ENCODE data around the gene BICD1.
A peak's percentile ranks its signal among the peaks of the same experiment; 100 is the strongest.
"Not testable (repeated sequence)": the region's sequence is repeated elsewhere in the genome, so short reads cannot be mapped to it uniquely, and the experiment has no call there.

BICD1 gene

DNA sequence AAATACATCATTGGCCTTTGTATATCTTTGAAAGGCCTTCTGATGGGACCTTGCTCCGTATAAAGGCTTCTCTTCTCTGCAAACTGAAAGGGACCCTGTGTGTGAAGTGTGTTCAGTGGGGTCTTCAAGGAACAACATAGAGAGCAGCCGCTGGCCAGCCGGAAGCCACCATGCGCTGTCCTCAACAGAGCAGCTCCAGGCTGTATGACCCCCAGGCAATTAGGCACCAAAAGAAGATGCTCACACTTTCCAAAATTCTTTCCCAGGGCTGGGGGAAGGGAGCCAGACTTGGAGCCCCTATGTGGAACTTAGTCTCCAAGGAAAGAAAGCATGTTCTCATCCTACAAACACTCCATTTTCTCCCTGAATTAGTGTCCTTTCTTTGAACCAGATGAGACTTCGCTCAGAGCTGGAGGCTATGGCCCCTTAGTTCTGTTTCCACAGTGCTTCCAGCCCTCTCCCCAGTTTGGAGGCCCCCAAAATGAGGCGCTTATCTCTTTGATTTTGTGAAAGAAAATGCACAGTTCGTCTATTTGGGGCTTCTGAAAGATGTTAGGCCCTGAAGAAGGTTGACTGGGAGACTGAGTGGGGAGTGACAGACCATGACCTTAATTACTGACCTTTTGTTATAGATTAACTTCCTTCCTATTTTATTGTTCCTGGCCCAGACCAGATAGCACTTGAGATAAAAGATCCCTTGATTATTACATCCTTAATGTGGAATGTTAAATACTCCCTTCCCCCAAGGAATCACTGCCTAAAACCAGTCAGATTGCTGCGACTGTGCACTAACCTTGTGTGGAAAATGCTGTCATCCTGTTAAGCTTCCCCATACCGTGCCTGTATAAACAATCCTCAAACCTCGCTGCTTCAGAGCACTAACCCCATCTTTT is 164.4 kb downstream of the BICD1 start:
- no peak for DNase-seq
- H3K27ac ChIP-seq: no peak overlapping the region
- TF ChIP-seq, protein P1, sequence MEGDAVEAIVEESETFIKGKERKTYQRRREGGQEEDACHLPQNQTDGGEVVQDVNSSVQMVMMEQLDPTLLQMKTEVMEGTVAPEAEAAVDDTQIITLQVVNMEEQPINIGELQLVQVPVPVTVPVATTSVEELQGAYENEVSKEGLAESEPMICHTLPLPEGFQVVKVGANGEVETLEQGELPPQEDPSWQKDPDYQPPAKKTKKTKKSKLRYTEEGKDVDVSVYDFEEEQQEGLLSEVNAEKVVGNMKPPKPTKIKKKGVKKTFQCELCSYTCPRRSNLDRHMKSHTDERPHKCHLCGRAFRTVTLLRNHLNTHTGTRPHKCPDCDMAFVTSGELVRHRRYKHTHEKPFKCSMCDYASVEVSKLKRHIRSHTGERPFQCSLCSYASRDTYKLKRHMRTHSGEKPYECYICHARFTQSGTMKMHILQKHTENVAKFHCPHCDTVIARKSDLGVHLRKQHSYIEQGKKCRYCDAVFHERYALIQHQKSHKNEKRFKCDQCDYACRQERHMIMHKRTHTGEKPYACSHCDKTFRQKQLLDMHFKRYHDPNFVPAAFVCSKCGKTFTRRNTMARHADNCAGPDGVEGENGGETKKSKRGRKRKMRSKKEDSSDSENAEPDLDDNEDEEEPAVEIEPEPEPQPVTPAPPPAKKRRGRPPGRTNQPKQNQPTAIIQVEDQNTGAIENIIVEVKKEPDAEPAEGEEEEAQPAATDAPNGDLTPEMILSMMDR (IDR thresholded peaks at IDR 0.05; ENCODE audit: low read depth, low read length): no peak
- no peaks in the 10 kb centered on the region for H3K9me3 ChIP-seq (ENCODE audit: severe bottlenecking)
- no peaks in the 10 kb centered on the region for H3K27me3 ChIP-seq (ENCODE audit: insufficient read depth, low read depth, severe bottlenecking)
- H3K4me3 ChIP-seq (ENCODE audit: low read depth, low read length): no peak overlapping the region
- H3K36me3 ChIP-seq: no peaks in the 10 kb centered on the region

DNA sequence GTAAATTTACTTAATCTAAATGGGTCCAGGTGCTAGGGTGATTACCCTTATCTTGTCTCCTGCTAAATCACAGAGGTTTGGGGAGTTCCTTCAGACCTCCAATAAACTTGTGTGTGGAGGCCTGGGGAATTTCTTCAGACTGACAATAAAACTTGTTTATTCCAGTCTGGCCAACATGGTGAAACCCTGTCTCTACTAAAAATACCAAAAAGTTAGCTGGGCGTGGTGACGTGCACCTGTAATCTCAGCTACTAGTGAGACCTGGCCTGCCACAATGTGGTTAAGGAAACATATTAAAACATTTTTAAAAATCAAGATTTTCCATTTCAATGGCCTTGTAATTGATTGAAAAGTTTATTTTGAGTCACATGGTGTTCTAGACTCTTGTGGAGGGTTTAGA is 165.8 kb downstream of the BICD1 start:
- Histone ChIP-seq H3K36me3 (no peaks in the 10 kb centered on the region), H3K27ac (no peak overlapping the region), H3K27me3 (ENCODE audit: insufficient read depth, low read depth, severe bottlenecking) (no peaks in the 10 kb centered on the region), H3K4me3 (ENCODE audit: low read depth, low read length) (no peak overlapping the region), H3K9me3 (ENCODE audit: severe bottlenecking) (no peaks in the 10 kb centered on the region)
- TF ChIP-seq, protein P1 (IDR thresholded peaks at IDR 0.05; ENCODE audit: low read depth, low read length): no peak
- DNase-seq: no peak

DNA sequence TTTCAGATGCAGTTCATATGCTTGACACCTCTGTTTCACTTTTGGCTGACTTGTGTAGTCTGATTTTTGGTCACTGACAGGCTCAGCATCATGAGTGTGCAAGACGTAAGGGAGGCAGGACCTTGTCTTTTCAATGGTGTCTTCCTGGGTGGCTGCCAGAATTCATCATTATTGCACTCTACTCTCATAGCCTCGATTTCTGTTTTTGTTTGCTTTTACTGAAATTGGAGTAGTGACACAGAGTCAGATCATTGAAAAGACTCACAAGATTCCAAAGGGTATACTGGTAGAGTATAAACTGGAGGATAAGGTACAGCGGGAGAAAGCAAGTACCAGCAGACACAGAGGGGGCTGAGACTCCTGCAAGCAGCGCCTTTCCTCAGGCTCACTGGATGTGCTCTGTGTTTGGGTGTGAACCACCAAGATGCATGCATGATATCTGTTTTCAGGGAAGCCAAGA is 166.4 kb downstream of the BICD1 start:
- Histone ChIP-seq H3K9me3 (ENCODE audit: severe bottlenecking) (no peaks in the 10 kb centered on the region), H3K36me3 (no peaks in the 10 kb centered on the region), H3K4me3 (ENCODE audit: low read depth, low read length) (no peak overlapping the region), H3K27me3 (ENCODE audit: insufficient read depth, low read depth, severe bottlenecking) (no peaks in the 10 kb centered on the region), H3K27ac (no peak overlapping the region)
- DNase-seq: no peak
- TF ChIP-seq, protein P1 (IDR thresholded peaks at IDR 0.05; ENCODE audit: low read depth, low read length): no peak

DNA sequence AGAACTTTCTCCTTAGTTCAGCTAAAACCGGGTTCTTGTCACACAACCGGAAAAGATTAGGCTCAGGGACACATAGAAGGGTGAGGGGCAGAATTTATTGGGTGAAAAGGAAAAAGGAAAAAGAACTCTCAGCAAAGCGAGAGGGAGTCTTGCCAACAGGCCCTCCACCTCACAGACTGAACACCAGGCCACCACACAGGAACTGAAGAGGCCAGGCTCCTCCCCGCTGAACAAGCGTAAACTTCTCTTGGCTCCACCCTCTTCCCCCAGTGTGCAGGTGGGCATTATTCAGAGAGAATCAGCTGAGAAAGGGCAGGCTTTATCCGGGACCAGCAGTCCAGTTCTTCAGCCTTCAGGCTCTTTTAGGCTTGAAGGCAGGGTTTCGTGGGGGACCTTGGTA is 167.1 kb downstream of the BICD1 start:
- Histone ChIP-seq H3K4me3 (ENCODE audit: low read depth, low read length) (no peak overlapping the region), H3K27ac (no peak overlapping the region), H3K9me3 (ENCODE audit: severe bottlenecking) (no peaks in the 10 kb centered on the region), H3K36me3 (no peaks in the 10 kb centered on the region), H3K27me3 (ENCODE audit: insufficient read depth, low read depth, severe bottlenecking) (no peaks in the 10 kb centered on the region)
- TF ChIP-seq, protein P1 (IDR thresholded peaks at IDR 0.05; ENCODE audit: low read depth, low read length): no peak
- DNase-seq: peak; percentile 27

DNA sequence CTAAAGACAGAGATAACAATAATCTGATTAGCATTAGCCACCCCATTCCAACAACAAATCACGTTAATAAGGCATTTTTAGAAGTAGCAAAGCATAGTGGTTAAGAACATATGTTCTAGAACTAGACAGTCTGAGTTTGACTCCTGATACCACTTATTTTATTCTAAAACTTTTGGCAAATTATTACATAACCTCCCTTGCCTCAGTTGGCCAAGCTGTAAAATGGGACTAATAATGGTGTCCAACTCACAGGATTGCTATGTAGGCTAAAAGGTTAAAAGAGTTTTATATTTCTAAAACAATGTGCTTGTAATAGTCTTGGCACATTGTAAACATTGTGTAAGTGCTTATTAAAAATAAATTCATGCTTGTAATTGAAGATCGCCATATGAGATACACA is 168.0 kb downstream of the BICD1 start:
- no peak overlapping the region for H3K4me3 ChIP-seq (ENCODE audit: low read depth, low read length)

DNA sequence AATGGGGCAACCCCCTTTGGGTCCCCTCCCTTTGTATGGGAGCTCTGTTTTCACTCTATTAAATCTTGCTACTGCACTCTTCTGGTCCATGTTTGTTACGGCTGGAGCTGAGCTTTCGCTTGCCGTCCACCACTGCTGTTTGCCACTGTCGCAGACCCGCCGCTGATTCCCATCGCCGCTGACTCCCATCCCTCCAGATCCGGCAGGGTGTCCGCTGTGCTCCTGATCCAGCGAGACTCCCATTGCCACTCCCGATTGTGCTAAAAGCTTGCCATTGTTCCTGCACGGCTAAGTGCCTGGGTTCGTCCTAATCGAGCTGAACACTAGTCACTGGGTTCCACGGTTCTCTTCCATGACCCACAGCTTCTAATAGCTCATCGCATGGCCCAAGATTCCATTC is 168.9 kb downstream of the BICD1 start:
- not testable (repeated sequence) for H3K27ac ChIP-seq

More for the DNA sequence above, 168.0 kb downstream of the BICD1 start:
- H3K27me3 ChIP-seq (ENCODE audit: insufficient read depth, low read depth, severe bottlenecking): no peaks in the 10 kb centered on the region
- H3K27ac ChIP-seq: no peak overlapping the region
- TF ChIP-seq, protein P1 (IDR thresholded peaks at IDR 0.05; ENCODE audit: low read depth, low read length): no peak
- DNase-seq: no peak
- no peaks in the 10 kb centered on the region for H3K9me3 ChIP-seq (ENCODE audit: severe bottlenecking)
- H3K36me3 ChIP-seq: no peaks in the 10 kb centered on the region

More for the DNA sequence above, 168.9 kb downstream of the BICD1 start:
- not testable (repeated sequence) for H3K4me3 ChIP-seq (ENCODE audit: low read depth, low read length); H3K27me3 ChIP-seq (ENCODE audit: insufficient read depth, low read depth, severe bottlenecking); H3K9me3 ChIP-seq (ENCODE audit: severe bottlenecking); H3K36me3 ChIP-seq; DNase-seq
